ENCODE results near the gene DDHD1. TPM values are rescaled to one million over a fixed set of nuclear protein-coding genes. Genes with fewer than 3 reads are reported as not detected.
"Not testable (repeated sequence)": the region's sequence is repeated elsewhere in the genome, so short reads cannot be mapped to it uniquely, and the experiment has no call there.

The DDHD1 gene
- total RNA-seq, 1 donor from 2014 or later, result 59.8 TPM

- peaks cover 7% of the 10 kb centered on the region for H3K4me1 Mint-ChIP-seq
- DNase-seq (no peak), ATAC-seq (ENCODE audit: low read depth) (no peak)
- intact Hi-C loops (cut with micrococcal nuclease), result no loop called here
- H3K9me3 Mint-ChIP-seq, result peaks cover 2% of the 10 kb centered on the region
- H3K27me3 Mint-ChIP-seq, result no peaks in the 10 kb centered on the region
- peaks cover 43% of the 10 kb centered on the region for H3K36me3 Mint-ChIP-seq (ENCODE audit: low read depth)
- POLR2A ChIA-PET, result no interaction called here
- CTCF ChIA-PET, result no interaction called here
- no peak for TF ChIP-seq CTCF (IDR thresholded peaks at IDR 0.05)
- H3K27ac Mint-ChIP-seq, result no peak overlapping the region
- H3K4me3 Mint-ChIP-seq, result no peak overlapping the region
Observed at GRCh38 chr14:53093206-53093605, 59.9 kb downstream of the DDHD1 start.

GRCh38 chr14:53090853-53091252, 62.3 kb downstream of the DDHD1 start:
- CTCF ChIA-PET, result no interaction called here
- Mint-ChIP-seq H3K27me3 (no peaks in the 10 kb centered on the region), H3K9me3 (peaks cover 2% of the 10 kb centered on the region), H3K36me3 (ENCODE audit: low read depth) (peaks cover 62% of the 10 kb centered on the region), H3K4me3 (no peak overlapping the region), H3K27ac (no peak overlapping the region), H3K4me1 (peaks cover 7% of the 10 kb centered on the region)
- DNase-seq (no peak), ATAC-seq (ENCODE audit: low read depth) (no peak)
- intact Hi-C loops (cut with micrococcal nuclease), result no loop called here
- TF ChIP-seq CTCF (IDR thresholded peaks at IDR 0.05), result no peak
- POLR2A ChIA-PET, result interaction anchor here (1.2 kb wide), 1 partner anchor 62 kb away, joined by 3 read pairs; no protein-coding TSS in a partner anchor

- CTCF ChIA-PET; ATAC-seq (ENCODE audit: low read depth); H3K9me3 Mint-ChIP-seq; intact Hi-C loops (cut with micrococcal nuclease); H3K27ac Mint-ChIP-seq; POLR2A ChIA-PET; DNase-seq; H3K4me1 Mint-ChIP-seq; H3K27me3 Mint-ChIP-seq; H3K4me3 Mint-ChIP-seq: not testable (repeated sequence)
- H3K36me3 Mint-ChIP-seq (ENCODE audit: low read depth), result peaks cover 78% of the 10 kb centered on the region
Observed at GRCh38 chr14:53084954-53085353, 68.2 kb downstream of the DDHD1 start.

GRCh38 chr14:53064475-53064874, 88.6 kb downstream of the DDHD1 start:
- DNase-seq (no peak), ATAC-seq (ENCODE audit: low read depth) (no peak)
- ChIA-PET CTCF (no interaction called here), POLR2A (no interaction called here)
- H3K9me3 Mint-ChIP-seq, result no peaks in the 10 kb centered on the region
- no peaks in the 10 kb centered on the region for H3K27me3 Mint-ChIP-seq
- H3K36me3 Mint-ChIP-seq (ENCODE audit: low read depth), result peaks cover 31% of the 10 kb centered on the region
- no peak overlapping the region for H3K27ac Mint-ChIP-seq
- no peak for TF ChIP-seq CTCF (IDR thresholded peaks at IDR 0.05)
- intact Hi-C loops (cut with micrococcal nuclease), result no loop called here
- no peaks in the 10 kb centered on the region for H3K4me1 Mint-ChIP-seq
- no peak overlapping the region for H3K4me3 Mint-ChIP-seq

GRCh38 chr14:53062856-53063255, 90.3 kb downstream of the DDHD1 start:
- Mint-ChIP-seq H3K27me3 (no peaks in the 10 kb centered on the region), H3K9me3 (no peaks in the 10 kb centered on the region), H3K4me3 (no peak overlapping the region), H3K4me1 (no peaks in the 10 kb centered on the region), H3K27ac (no peak overlapping the region), H3K36me3 (ENCODE audit: low read depth) (peaks cover 34% of the 10 kb centered on the region)
- intact Hi-C loops (cut with micrococcal nuclease), result no loop called here
- DNase-seq, result no peak
- POLR2A ChIA-PET, result no interaction called here
- TF ChIP-seq CTCF (IDR thresholded peaks at IDR 0.05), result no peak
- no peak for ATAC-seq (ENCODE audit: low read depth)
- CTCF ChIA-PET, result no interaction called here

- H3K27me3 Mint-ChIP-seq, result no peaks in the 10 kb centered on the region
- no peak overlapping the region for H3K27ac Mint-ChIP-seq
- no peak for DNase-seq
- intact Hi-C loops (cut with micrococcal nuclease), result no loop called here
- TF ChIP-seq CTCF (IDR thresholded peaks at IDR 0.05), result no peak
- CTCF ChIA-PET, result no interaction called here
- H3K4me3 Mint-ChIP-seq, result no peak overlapping the region
- peaks cover 40% of the 10 kb centered on the region for H3K36me3 Mint-ChIP-seq (ENCODE audit: low read depth)
- H3K4me1 Mint-ChIP-seq, result no peaks in the 10 kb centered on the region
- no peak for ATAC-seq (ENCODE audit: low read depth)
- POLR2A ChIA-PET, result no interaction called here
- no peaks in the 10 kb centered on the region for H3K9me3 Mint-ChIP-seq
Observed at GRCh38 chr14:53060046-53060445, 93.1 kb downstream of the DDHD1 start.
